ENCODE results near the gene CALHM6.

- TF ChIP-seq CTCF (IDR thresholded peaks at IDR 0.05; ENCODE audit: insufficient read depth, low read depth, low read length): no peak
- TF ChIP-seq EZH2 (IDR thresholded peaks at IDR 0.05; ENCODE audit: insufficient read depth, low read length): no peak
Measured at GRCh38 chr6:116452531-116452930, 8.6 kb upstream of the CALHM6 start.
